ENCODE results near the gene TMEM132C.

The TMEM132C gene

DNA sequence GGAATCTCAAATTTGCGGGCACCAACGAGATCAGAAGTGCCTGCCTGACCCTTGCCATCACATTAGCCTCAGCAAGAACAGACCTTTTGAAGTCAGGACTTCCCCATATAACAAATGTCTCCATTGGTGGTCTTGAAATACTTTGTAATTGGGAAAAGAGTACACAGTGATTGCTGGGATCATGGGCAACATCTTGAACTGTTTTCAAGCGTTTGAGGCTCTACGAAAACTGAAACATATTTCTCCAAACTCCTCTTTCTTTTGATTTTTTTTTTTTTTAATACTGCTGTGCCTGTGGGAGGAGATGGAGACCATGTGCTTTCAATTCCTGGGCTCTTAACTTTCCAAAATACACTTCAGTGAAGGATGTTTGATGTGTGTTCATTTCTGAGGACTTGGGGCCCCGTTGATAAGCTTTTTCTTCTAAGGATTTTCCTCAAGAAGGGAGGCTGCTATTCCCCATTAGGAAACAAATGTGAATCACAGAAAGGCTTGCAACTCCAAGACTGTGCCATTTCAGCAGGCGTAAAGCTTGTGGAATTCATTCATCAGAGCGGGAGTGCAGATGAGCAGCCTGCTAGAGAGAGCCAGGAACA lies 94.5 kb downstream of the TMEM132C start:
- DNase-seq (ENCODE audit: low read depth): no peak
- H3K4me3 ChIP-seq (ENCODE audit: low read depth, low read length): no peak overlapping the region
- TF ChIP-seq, protein P1, sequence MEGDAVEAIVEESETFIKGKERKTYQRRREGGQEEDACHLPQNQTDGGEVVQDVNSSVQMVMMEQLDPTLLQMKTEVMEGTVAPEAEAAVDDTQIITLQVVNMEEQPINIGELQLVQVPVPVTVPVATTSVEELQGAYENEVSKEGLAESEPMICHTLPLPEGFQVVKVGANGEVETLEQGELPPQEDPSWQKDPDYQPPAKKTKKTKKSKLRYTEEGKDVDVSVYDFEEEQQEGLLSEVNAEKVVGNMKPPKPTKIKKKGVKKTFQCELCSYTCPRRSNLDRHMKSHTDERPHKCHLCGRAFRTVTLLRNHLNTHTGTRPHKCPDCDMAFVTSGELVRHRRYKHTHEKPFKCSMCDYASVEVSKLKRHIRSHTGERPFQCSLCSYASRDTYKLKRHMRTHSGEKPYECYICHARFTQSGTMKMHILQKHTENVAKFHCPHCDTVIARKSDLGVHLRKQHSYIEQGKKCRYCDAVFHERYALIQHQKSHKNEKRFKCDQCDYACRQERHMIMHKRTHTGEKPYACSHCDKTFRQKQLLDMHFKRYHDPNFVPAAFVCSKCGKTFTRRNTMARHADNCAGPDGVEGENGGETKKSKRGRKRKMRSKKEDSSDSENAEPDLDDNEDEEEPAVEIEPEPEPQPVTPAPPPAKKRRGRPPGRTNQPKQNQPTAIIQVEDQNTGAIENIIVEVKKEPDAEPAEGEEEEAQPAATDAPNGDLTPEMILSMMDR (IDR thresholded peaks at IDR 0.05; ENCODE audit: low read depth, low read length, missing control alignments): no peak

DNA sequence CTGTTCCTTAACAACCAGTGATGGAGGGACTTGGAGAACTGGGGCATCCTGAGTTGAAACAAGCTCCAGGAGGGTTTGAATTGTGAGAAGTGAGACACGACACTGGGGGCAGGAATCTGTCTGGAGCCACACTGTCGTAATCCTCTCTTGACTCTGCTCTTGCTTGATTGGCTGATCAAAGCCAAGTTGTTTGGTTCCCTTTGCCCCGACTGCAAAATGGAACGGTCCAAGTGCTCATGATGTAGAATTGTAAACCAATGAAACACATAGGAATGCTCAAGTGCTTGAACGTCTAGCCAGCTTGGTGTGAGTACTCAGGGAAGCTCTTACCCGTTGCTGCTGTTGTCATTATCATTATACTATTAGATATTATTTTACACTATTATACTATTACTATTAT lies 98.1 kb downstream of the TMEM132C start:
- TF ChIP-seq, protein P1 (IDR thresholded peaks at IDR 0.05; ENCODE audit: low read depth, low read length, missing control alignments): no peak
- no peak overlapping the region for H3K4me3 ChIP-seq (ENCODE audit: low read depth, low read length)
- no peak for DNase-seq (ENCODE audit: low read depth)

DNA sequence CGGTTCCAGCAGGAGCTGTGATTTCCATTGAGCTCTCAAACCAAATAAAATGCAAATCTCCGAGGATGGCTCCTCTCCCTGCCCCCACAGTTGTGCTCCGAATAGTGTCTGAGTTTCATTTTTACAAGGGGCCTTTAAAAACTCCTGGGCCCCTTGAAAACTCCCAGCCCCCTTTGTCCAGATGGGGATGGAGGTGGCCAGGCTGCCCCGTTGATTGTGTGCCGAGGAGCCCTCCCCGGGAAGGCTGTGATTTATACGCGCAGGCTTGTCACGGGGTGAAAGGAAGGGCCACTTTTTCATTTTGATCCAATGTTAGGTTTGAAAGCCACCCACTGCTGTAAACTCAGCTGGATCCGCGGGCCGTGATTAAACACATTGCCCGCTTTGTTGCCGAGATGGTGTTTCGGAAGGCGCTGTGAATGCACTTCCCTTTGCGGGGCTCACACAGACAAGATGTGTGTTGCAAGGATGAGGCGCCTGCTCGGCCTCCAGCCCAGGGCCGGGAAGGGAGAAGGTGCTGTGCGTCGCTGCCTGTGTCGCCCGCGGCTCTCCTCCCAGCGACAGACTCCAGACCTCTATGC lies 98.8 kb downstream of the TMEM132C start:
- no peak for DNase-seq (ENCODE audit: low read depth)
- TF ChIP-seq, protein P1 (IDR thresholded peaks at IDR 0.05; ENCODE audit: low read depth, low read length, missing control alignments): no peak
- no peak overlapping the region for H3K4me3 ChIP-seq (ENCODE audit: low read depth, low read length)

DNA sequence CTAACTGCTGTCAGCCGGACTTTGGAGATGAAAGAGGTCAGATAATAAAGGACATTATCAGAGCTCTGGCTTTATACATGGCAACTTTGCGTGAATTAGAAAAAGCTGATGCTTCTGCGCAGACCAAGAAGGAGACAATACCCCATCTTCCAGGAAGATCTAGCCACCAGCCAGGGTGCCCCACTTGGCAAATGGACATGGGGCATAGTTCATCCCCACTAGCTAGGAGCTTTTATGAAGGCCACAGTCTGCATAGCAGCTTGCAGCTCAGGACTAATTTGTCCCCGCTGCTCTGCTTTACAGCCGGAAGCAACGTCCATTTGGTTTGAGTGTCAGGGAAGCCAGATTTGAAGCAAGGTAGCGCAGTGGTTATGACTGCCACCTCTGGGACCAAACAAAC lies 101.0 kb downstream of the TMEM132C start:
- TF ChIP-seq, protein P1 (IDR thresholded peaks at IDR 0.05; ENCODE audit: low read depth, low read length, missing control alignments): no peak
- H3K4me3 ChIP-seq (ENCODE audit: low read depth, low read length): no peak overlapping the region
- no peak for DNase-seq (ENCODE audit: low read depth)

DNA sequence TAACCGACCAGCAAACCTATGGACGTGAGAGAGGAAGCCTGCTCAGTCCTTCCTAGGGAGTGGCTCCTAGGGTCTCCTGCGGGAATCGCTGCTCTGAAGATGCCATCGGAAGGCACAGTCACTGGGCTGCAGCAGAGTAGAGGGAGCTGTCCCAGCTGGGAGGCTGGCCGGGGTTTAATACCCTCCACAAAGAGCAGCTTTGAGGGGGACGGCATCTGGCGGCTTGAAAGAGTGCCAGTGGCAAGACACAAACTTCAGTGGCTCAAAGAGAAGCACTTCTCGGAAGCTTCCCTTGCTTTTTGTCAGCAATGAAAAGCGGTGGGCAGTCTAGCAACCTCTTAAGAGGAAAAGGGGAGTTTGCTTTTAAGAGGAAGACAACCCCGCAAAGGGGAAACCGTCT lies 114.6 kb downstream of the TMEM132C start:
- no peak for DNase-seq (ENCODE audit: low read depth)
- TF ChIP-seq, protein P1 (IDR thresholded peaks at IDR 0.05; ENCODE audit: low read depth, low read length, missing control alignments): no peak
- no peak overlapping the region for H3K4me3 ChIP-seq (ENCODE audit: low read depth, low read length)

DNA sequence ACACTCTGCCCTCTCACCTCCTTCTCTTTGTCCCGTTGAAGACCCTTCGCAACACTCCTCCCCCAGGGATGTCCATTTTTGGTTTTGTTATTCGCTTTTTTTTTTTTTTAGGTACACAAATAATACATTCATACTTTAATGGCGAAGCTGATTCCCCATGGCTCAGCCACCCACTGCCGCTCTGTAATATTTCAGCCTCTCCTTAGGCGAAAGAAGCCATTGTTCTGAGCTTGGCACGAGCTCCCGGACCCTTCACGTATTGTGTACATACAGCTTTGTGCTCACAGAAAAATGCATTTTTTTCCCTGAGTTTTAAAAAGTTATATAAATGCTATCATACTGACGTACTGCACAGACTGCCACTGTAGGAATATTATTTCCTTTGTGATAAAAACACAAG lies 115.0 kb downstream of the TMEM132C start:
- DNase-seq (ENCODE audit: low read depth): no peak
- H3K4me3 ChIP-seq (ENCODE audit: low read depth, low read length): no peak overlapping the region
- TF ChIP-seq, protein P1 (IDR thresholded peaks at IDR 0.05; ENCODE audit: low read depth, low read length, missing control alignments): no peak

DNA sequence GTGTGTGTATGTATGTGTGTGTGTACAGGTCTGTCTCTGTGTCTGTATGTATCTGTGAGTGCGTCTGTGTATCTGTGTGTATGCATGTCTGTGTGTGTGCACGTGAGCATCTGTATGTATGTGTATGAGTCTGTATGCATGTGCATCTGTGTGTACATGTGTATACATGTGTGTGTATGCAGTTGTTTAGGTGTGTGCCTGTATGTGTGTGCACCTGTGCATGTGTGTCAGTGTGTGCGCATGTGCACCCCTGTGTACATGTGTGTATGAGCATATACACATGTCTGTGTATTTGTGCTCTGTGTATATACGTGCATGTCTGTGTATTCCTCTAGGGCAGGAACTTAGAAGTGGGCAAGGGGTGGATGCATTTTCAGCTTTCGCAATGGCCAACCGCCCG lies 116.0 kb downstream of the TMEM132C start:
- no peak overlapping the region for H3K4me3 ChIP-seq (ENCODE audit: low read depth, low read length)
- TF ChIP-seq, protein P1 (IDR thresholded peaks at IDR 0.05; ENCODE audit: low read depth, low read length, missing control alignments): no peak
- DNase-seq (ENCODE audit: low read depth): no peak

All from GM12864 (cell line).